ENCODE data around the gene MRGPRX3.
"Not testable (repeated sequence)": the region's sequence is repeated elsewhere in the genome, so short reads cannot be mapped to it uniquely, and the experiment has no call there.

MRGPRX3 gene

GRCh38 chr11:18132341-18132740 lies at the start of gene MRGPRX3:
TSS of gene MRGPRX3 (plus strand) at chr11:18132571. CDS start at chr11:18137203, 4,632 bp downstream.
- no peak for DNase-seq (ENCODE audit: low read depth)

GRCh38 chr11:18088366-18088765 lies 44.0 kb upstream of the MRGPRX3 start:
- no peak for DNase-seq (ENCODE audit: low read depth)

DNA sequence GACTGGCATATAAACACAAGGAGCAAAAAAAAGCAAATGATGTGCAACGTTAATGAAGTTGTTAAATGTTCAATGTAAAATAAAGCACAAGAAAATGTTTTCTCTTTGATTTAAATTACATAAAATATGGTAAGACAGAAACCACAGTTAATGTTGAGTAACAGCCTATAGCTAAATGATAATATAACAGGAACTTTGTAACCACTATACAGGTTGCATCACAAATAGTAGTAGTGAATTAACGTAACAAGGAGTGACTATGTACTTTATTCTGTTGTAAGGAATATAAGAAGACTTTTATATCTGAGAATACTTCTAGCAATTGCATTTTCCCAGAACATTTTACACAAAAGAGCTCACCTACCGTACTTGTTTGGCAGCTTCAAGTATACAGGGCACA lies 43.4 kb upstream of the MRGPRX3 start:
- no peak for DNase-seq (ENCODE audit: low read depth)

- no peak for DNase-seq (ENCODE audit: low read depth)
Measured at GRCh38 chr11:18091731-18092130, 40.6 kb upstream of the MRGPRX3 start.

DNA sequence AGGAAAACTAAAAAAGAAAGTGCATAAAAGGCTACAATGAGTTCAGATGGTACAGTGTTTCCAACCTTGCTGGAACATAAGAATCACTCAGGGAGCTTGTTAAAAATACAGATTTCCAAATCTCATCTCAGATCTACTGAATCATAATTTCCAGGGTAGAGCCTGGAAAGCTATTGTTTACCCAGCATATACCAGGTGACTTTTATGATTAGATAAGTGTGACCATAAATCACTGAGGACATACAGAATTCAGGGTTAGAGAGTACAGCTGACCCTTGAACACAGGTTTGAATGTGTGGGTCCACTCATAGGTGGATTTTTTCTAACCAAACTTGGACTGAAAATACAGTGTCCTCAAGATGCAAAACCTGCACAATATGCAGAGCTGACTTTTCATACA lies 38.4 kb upstream of the MRGPRX3 start:
- DNase-seq (ENCODE audit: low read depth) = no peak

DNA sequence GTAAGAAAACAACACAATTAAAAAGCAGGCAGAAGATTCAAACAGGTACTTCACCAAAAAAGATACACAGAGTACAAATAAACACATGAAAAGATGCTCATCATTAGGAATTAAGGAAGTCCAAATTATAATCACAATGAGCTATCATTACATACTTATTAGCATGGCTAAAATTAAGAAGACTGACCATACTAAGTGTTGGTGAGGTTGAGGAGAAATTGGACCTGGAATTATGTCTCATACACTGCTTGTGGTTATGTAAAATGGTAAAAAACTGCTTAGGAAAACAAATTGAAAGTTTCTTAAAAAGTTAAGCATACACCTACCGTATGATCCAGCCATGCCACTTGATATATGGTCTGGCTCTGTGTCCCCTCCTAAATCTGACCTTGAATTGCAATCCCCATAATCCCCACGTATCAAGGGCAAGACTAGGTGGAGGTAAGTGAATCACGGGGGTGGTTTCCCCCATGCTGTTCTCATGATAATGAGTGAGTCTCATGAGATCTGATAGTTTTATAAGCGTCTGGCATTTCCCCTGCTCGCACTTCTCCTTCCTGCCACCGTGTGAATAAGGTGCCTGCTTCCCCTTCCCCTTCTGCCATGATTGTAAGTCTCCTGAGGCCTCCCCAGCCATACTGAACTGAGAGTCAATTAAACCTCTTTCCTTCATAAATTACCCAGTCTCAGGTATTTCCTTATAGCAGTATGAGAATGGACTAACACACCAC lies 31.3 kb upstream of the MRGPRX3 start:
- no peak for DNase-seq (ENCODE audit: low read depth)

DNA sequence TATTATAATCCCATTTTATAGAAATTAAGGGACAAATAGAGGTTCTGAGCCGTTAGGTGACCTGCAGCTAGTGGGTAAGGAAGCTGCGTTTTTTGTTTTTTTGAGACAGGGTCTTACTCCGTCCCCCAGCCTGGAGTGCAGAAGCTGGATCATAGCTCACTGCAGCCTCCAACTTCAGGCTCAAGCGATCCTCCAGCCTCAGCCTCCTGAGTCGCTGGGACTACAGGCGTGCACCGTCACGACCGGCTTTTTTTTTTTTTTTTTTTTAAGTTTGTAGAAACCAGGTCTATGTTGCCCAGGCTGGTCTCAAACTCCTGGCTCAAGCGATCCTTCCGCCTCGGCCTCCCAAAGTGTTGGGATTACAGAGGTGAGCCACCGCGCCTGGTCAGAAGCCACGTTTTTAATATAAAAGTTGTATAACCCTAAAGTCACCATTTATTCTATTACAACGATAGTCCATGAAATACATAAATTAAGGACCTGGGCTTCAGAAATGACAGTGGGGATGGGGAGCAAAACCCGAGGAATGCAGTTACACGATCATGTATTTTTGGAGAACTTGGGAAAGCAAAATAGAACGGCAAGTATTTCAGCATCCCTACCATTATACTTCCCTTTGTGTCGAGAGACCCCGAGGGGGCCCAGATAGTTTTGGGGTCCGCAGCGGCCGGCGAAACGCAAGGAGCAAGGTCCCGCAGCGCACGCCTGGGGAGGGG lies 27.1 kb upstream of the MRGPRX3 start:
- no peak for DNase-seq (ENCODE audit: low read depth)

DNA sequence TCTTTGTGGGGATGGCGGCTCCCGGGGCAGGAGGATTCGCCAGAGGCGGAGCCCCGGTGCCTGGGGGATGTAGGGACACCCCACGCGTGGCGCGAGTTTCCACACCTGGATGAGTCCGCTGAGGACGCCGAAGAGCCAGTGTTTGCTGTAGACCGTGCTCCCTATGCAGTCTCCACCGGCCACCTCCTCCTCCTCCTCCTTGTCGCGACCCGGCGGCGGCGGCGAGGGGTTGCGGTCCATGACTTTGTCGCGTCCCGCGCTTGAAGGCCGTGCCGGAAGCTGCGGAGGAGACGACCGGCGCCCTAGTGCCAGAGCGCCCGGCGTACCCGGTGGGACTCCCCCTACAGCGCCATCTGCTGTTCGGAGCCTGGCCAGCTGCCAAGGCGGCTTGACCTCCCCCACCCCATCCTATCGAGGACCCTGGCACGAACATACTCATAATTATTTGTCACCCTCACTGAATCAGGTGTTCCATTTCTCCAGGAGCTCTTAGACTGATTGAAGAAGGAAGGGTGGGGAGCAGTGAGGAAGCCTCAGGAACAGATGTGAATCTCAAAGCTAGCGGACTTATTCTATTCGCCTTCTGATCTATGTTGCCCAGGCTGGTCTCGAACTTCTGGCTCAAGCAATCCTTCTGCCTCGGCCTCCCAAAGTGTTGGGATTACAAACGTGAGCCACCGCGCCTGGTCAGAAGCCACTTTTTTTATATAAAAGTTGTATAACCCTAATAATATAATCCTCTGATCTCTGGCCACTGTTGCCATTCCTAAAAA lies 26.4 kb upstream of the MRGPRX3 start, which contains the start of gene SAAL1:
SAAL1 (minus strand) TSS at position 281 of the 773 bp plus-strand sequence; CDS start at position 240, 41 bp downstream.
- DNase-seq (ENCODE audit: low read depth) = peak; percentile 85

DNA sequence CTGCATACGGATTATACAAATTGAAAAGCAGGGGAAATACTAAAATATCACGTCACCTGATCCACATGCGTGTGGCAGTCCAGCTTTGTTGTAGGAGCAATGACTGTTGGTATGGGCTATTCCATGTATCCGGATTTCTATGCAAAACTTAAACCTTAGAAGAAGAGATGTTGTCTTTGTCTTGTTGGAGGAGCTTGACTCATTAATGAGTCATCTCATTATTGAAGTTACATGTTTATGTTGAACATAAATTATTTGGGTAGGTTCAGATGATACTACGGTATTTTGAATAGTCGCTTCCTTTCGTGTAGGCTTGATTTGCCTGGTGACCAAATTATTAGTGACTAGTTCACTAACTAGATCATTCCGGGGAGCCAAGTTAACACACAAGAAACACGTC lies 25.7 kb upstream of the MRGPRX3 start:
- no peak for DNase-seq (ENCODE audit: low read depth)

GRCh38 chr11:18108254-18108653 lies 24.1 kb upstream of the MRGPRX3 start:
- no peak for DNase-seq (ENCODE audit: low read depth)

- no peak for DNase-seq (ENCODE audit: low read depth)
Measured at GRCh38 chr11:18111005-18111404, 21.4 kb upstream of the MRGPRX3 start.

DNA sequence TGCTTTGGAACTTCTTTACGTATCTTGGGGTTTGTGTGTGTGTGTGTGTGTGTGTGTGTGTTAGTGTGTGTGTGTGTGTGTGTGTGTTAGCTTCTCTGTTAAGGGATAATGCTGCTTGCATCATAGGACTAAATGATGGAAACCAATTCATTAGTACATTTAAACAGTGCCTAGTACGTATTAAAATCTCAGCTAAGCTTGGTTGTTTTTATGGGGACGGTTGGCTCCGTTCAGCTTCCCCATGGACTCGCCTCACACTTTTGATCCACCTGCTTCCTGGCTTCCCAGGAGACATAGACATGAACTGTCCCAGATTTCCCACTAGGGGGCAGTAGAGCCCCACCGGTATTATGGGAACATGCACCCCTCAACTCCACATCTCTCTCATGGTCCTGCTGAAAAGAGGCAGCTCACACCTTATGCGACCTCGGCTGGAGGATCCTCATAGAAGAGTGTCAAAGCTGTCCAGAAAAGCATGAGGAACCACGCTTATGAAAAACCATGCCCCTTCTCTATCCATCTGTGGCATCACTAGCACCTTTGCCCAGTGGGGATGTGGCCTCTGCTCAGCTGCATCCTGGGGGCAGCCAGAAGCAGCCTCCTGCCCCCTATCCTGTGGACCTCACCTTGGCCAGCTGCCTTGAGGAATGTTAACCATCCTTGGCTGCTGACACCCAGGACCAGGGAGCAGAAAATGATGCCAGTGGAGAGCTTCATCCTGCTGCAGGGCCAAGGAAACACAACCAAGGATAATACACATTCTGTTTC lies 16.8 kb upstream of the MRGPRX3 start:
- DNase-seq (ENCODE audit: low read depth) = peak; percentile 36

GRCh38 chr11:18121331-18121828 lies 11.0 kb upstream of the MRGPRX3 start:
- DNase-seq (ENCODE audit: low read depth) = not testable (repeated sequence)

- DNase-seq (ENCODE audit: low read depth) = not testable (repeated sequence)
Measured at GRCh38 chr11:18131115-18131514, 1.3 kb upstream of the MRGPRX3 start.

GRCh38 chr11:18135308-18135707 lies 2.9 kb downstream of the MRGPRX3 start:
- no peak for DNase-seq (ENCODE audit: low read depth)

- no peak for DNase-seq (ENCODE audit: low read depth)
Measured at GRCh38 chr11:18137186-18137800, 4.9 kb downstream of the MRGPRX3 start.

- no peak for DNase-seq (ENCODE audit: low read depth)
Measured at GRCh38 chr11:18140145-18140544, 7.8 kb downstream of the MRGPRX3 start.

DNA sequence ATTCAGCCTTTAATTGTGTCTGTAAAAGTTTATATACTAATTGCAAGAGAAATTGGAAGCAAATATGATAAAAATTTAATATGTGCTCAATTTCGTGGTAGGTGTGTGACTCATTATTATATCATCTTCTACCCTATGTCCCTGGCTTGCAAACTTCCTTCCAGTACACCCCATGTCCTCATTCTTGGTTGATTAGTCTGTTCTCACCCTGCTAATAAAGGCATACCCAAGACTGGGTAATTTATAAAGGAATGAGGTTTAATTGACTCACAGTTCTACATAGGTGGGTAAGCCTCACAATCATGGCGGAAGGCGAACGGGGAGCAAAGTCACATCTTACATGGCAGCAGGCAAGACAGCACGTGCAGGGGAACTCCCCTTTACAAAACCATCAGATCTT lies 11.9 kb downstream of the MRGPRX3 start:
- no peak for DNase-seq (ENCODE audit: low read depth)

- DNase-seq (ENCODE audit: low read depth) = no peak
Measured at GRCh38 chr11:18145025-18145424, 12.7 kb downstream of the MRGPRX3 start.

GRCh38 chr11:18145837-18146236 lies 13.5 kb downstream of the MRGPRX3 start:
- DNase-seq (ENCODE audit: low read depth) = no peak

DNA sequence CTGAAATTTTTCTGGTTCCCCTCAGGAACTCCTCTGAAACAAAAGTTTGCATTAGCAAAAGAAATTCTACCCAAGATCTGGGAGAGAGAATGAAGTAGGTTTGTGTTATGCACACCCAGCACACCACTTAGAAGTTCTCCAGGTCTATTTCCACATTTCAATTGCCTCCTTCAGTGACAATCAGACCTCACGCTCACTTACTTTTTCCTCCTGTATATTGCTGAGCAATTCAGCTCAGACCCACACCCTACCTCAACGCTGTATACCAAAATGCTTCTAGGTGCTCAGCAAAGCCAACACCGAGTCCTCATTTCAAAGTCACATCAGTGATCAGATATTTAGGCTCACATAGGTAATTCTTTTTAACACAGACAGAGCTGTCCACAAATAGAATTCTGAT lies 19.2 kb downstream of the MRGPRX3 start:
- no peak for DNase-seq (ENCODE audit: low read depth)
